ENCODE data around the gene MAMDC2. TPM values are rescaled to one million over a fixed set of nuclear protein-coding genes. Genes with fewer than 3 reads are reported as not detected.

The MAMDC2 gene
- total and polyA plus RNA-seq, 2 of the 4 experiments (the other 2 are of a cell fraction): 5.0 to 5.2 TPM

- Histone ChIP-seq H2BK5ac (ENCODE audit: low read depth, low read length, poor library complexity, severe bottlenecking) (no peak overlapping the region), H3K4me3 (ENCODE audit: insufficient read depth, low read depth, low read length) (no peak overlapping the region), H4K8ac (ENCODE audit: low read depth in 2 of 2, low read length in 2 of 2) (peak overlapping the region in 1 of 2 experiments; percentile 7; a peak in 1 of 4 replicates), H2BK120ac (ENCODE audit: low read depth, low read length) (peak overlapping the region; percentile 65), H3K27ac (ENCODE audit: insufficient read depth, low read length) (no peak overlapping the region), H3K4me2 (ENCODE audit: low read depth, low read length) (no peak overlapping the region), H3K79me1 (ENCODE audit: low read depth in 1 of 2, low read length in 2 of 2) (no peaks in the 10 kb centered on the region), H3K9me1 (ENCODE audit: insufficient read depth, low read length) (peaks cover 12% of the 10 kb centered on the region), H3K4ac (ENCODE audit: low read depth, low read length) (peak overlapping the region; percentile 30; the same call in 1 of the 2 replicates), H3K56ac (ENCODE audit: extremely low read depth, insufficient read depth, low read length) (no peak overlapping the region), H3K27me3 (ENCODE audit: control insufficient read depth, insufficient read depth, low read length) (no peaks in the 10 kb centered on the region), H2BK15ac (ENCODE audit: low read depth, low read length) (peak overlapping the region; percentile 75; the same call in 2 of the 3 replicates), H4K20me1 (ENCODE audit: insufficient read depth, low read length) (no peaks in the 10 kb centered on the region), H3K4me1 (ENCODE audit: control insufficient read depth, insufficient read depth, low read length) (peaks cover 7% of the 10 kb centered on the region; the same call in 1 of the 2 replicates), H3K9me3 (ENCODE audit: control insufficient read depth, insufficient read depth, low read length) (no peaks in the 10 kb centered on the region), H2AK9ac (replicated peaks; ENCODE audit: low read depth, low read length, poor library complexity) (peak overlapping the region; percentile 47), H2BK20ac (ENCODE audit: low read depth, low read length) (peak overlapping the region; percentile 52), H2AFZ (replicated peaks; ENCODE audit: low read length, poor library complexity) (peak overlapping the region; percentile 52), H4K91ac (ENCODE audit: insufficient read depth, low read depth, low read length) (no peak overlapping the region), H4K5ac (ENCODE audit: low read depth, low read length) (no peak overlapping the region), H3K23ac (ENCODE audit: low read depth, low read length) (no peak overlapping the region), H3K9ac (ENCODE audit: low read depth, low read length) (no peak overlapping the region), H2AK5ac (ENCODE audit: low read depth, low read length) (peak overlapping the region; percentile 25), H3K18ac (ENCODE audit: low read depth, low read length) (no peak overlapping the region), H3K14ac (replicated peaks; ENCODE audit: low read depth, low read length) (peak overlapping the region; percentile 46; the same call in 1 of the 2 replicates), H3K36me3 (ENCODE audit: control insufficient read depth, insufficient read depth, low read length) (no peaks in the 10 kb centered on the region)
- ChIA-PET CTCF (interaction anchor here (0.7 to 7.6 kb wide), 24 partner anchors 9 to 492 kb away, joined by 3 to 121 read pairs (median 4); no protein-coding TSS in a partner anchor), POLR2A (ENCODE audit: unreplicated experiment) (no interaction called here)
- TF ChIP-seq MXI1 (IDR thresholded peaks at IDR 0.05; ENCODE audit: borderline replicate concordance, low read depth, low read length) (0 out of 2 replicates have a peak, but pooled peaks have one; percentile 37), RAD21 (IDR thresholded peaks at IDR 0.05; ENCODE audit: low read length) (no peak), MAFK (IDR thresholded peaks at IDR 0.05; ENCODE audit: low read depth, low read length) (no peak), NFE2L2 (IDR thresholded peaks at IDR 0.05; ENCODE audit: low read depth, low read length) (peak; percentile 40; the same call in 1 of the 2 replicates)
- ATAC-seq (ENCODE audit: low read depth) (peak; percentile 40; the same call in 1 of the 2 replicates), DNase-seq (peak; percentile 83)
- intact Hi-C loops (cut with micrococcal nuclease): loop anchor here (1.0 to 10.0 kb wide), 3 partner anchors 138 to 686 kb away; no protein-coding TSS in a partner anchor
- dilution Hi-C loops (cut with HindIII; ENCODE audit: low sequenced_read_pairs, unreplicated experiment): no loop called here
- WGBS, 2 experiments (ENCODE audit: extremely low coverage in 2 of 2, insufficient read length in 1 of 2): 55% methylated on average over 2 of the region's 6 CpGs; no CpG with 5 or more reads in 1 of the 2 experiments
- in situ Hi-C loops (cut with MboI; ENCODE audit: low sequenced_read_pairs): loop anchor here (5.0 to 25.0 kb wide), 3 partner anchors 114 to 698 kb away; no protein-coding TSS in a partner anchor
- no TSS peak for BruUV-seq (replicated peaks)
These were observed 66.8 kb downstream of the MAMDC2 start for GRCh38 chr9:70110194-70111041.

All from IMR-90 (cell line).